Heart right ventricle (tissue), 16 donors: ENCODE data around the gene GSX1. TPM values are rescaled to one million over a fixed set of nuclear protein-coding genes. Genes with fewer than 3 reads are reported as not detected.
A peak's percentile ranks its signal among the peaks of the same experiment; 100 is the strongest.

Experiments
- ATAC-seq, 8 donors: fragments of 200-7000 bp; cut with Tn5 transposase; one replicate each; pipeline ENCODE4 v1.9.1; 2020; ENCODE audit warnings: mild to moderate bottlenecking in 8 of 8, moderate library complexity in 8 of 8, moderate number of reproducible peaks in 1 of 8
- DNase-seq, 2 donors: peaks; one replicate each; pipeline ENCODE4 v3.0.0-alpha.2; 2020
- H3K27ac ChIP-seq, 10 donors: fragments of 200-600 bp; sonication (generic) in 2 of 10; one replicate each; pipeline versions ENCODE4 v1.5.0 to v1.8.0; 2020 to 2022; ENCODE audit warnings: mild to moderate bottlenecking in 3 of 10
- H3K27me3 ChIP-seq, 7 donors: fragments of 200-600 bp; one replicate each; pipeline ENCODE4 v1.8.0; 2021 to 2022; ENCODE audit warnings: mild to moderate bottlenecking in 2 of 7
- H3K36me3 ChIP-seq, 9 donors: fragments of 200-600 bp; sonication (generic) in 1 of 9; one replicate each; pipeline versions ENCODE4 v1.5.0 to v1.8.0; 2020 to 2022; ENCODE audit warnings: mild to moderate bottlenecking in 2 of 9
- H3K4me1 ChIP-seq, 9 donors: fragments of 200-600 bp; sonication (generic) in 1 of 9; one replicate each; pipeline versions ENCODE4 v1.5.0 to v1.8.0; 2020 to 2022; ENCODE audit warnings: mild to moderate bottlenecking in 4 of 9
- H3K4me3 ChIP-seq, 10 donors: fragments of 200-600 bp; sonication (generic) in 2 of 10; one replicate each; pipeline versions ENCODE4 v1.5.0 to v1.8.0; 2020 to 2022; ENCODE audit warnings: mild to moderate bottlenecking in 7 of 10, moderate library complexity in 2 of 10
- H3K9me3 ChIP-seq, 11 donors: fragments of 200-600 bp in 10 of 11; sonication (generic) in 2 of 11; one replicate each; pipeline versions ENCODE4 v1.5.0 to v1.8.0; 2013 to 2022; ENCODE audit warnings: mild to moderate bottlenecking in 2 of 11, control low read depth in 1 of 11, moderate library complexity in 1 of 11
- WGBS, 2 donors: extraction: QIAGEN DNeasy Blood & Tissue Kit; methylation state at CpG; one replicate each; pipeline ENCODE4 v1.1.7; 2013; ENCODE audit warnings: inconsistent platforms in 1 of 2; 5-methylcytosine and 5-hydroxymethylcytosine counted together
- intact Hi-C, 10 donors: fragments of 100-400 bp; cut with DNase I; formaldehyde crosslinking; loops; one replicate each; pipeline versions ENCODE4 v1.11.1 to v1.14.2; 2022
- polyA plus RNA-seq, 2 donors: library from polyadenylated mRNA; stranded (reverse); fragments of 200-250 nt; gene quantifications; one replicate each; pipeline ENCODE4 v1.2.3, GENCODE V29; 2013
- total RNA-seq, 10 donors: library from RNA; stranded (reverse); fragmentation: NEBNext Ultra II Directional in 3 of 10; extraction: Animal tissue kit (Norgen Biotek cat#: 25700) in 3 of 10; gene quantifications; one replicate each; pipeline versions ENCODE4 v1.2.1 to v1.2.4, GENCODE V29; 2021 to 2023
- TF ChIP-seq, protein P1 (sequence below), 9 donors: fragments of 200-600 bp; sonication (generic) in 2 of 9; IDR thresholded peaks; one replicate each; pipeline versions ENCODE4 v1.5.0 to v1.8.0; 2021 to 2022; ENCODE audit warnings: antibody characterized with exemption in 9 of 9, mild to moderate bottlenecking in 5 of 9, moderate library complexity in 1 of 9
- donor health status: Arrhythmogenic right ventricular cardiomyopathy.
- donor health status: ischemic (EF 13 %, LVEDD 7.1; RV severe dilation, severe dysfunction).
- donor health status: healthy with polysubstance abuse.
- donor health status: DM: no; HTN: yes; CAD: no.
- donor health status: DM: no; HTN: no; CAD: no.
- donor health status: ischemic (EF 25% LVEDD 6.9; RV normal size, moderate dysfunction).
- donor health status: ischemic (EF 25% LVEDD 5.7; RV mildly dilated, moderate dysfunction).
- donor health status: healthy.
- donor health status: DM: yes; HTN: yes; CAD: no.
- donor health status: Ischemic cardiomyopathy.
- donor health status: ischemic (EF 35%, LVEDD 5.7; RV mildly dilated, moderate dysfunction).
- donor health status: nonischemic (EF 11% LVEDD 7.7; RV severe dilation, severe dysfunction).
- donor health status: DM: yes; HTN: yes; CAD: no.
- donor health status: PGD.
- donor health status: ischemic (EF 29% LVEDD 5.4; RV normal size, mild dysfunction).
- donor health status: nonischemic (EF 23%, LVEDD 6.1; RV moderate dilation, normal function).

GSX1 gene
- total and polyA plus RNA-seq, 12 donors, result not detected

DNA sequence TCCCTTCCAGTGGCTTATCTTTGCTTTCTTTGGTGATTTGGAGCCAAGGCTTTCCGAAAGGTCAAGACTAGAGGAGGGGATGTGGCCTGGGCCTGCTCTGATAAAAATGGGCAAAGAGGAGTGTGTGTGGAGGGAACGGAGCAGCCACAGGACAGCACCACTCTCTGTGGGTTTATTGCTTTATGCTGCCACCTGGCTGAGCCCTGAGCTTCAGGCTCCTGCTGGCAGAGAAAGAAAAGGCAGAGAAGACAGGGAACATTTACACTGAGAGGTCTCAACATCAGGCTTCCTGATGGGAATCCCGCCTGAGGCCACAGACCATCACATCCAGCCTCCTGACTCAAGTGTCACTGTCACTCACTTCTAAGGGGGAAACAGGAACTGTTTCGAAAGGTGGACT is 9.2 kb upstream of the GSX1 start:
- intact Hi-C loops, result loop anchor here in 6 of 10 donors (2.0 to 10.0 kb wide), 5 partner anchors 116 to 250 kb away; no protein-coding TSS in a partner anchor
- DNase-seq, result no peak
- Histone ChIP-seq H3K4me3 (no peak overlapping the region), H3K27me3 (peaks cover 0 to 79% (median 66%) of the 10 kb centered on the region in 7 donors), H3K9me3 (no peaks in the 10 kb centered on the region), H3K4me1 (no peaks in the 10 kb centered on the region), H3K36me3 (no peaks in the 10 kb centered on the region), H3K27ac (no peak overlapping the region)
- peak in 5 of 8 donors; percentile 52 to 68 (median 58) for ATAC-seq
- TF ChIP-seq, protein P1, sequence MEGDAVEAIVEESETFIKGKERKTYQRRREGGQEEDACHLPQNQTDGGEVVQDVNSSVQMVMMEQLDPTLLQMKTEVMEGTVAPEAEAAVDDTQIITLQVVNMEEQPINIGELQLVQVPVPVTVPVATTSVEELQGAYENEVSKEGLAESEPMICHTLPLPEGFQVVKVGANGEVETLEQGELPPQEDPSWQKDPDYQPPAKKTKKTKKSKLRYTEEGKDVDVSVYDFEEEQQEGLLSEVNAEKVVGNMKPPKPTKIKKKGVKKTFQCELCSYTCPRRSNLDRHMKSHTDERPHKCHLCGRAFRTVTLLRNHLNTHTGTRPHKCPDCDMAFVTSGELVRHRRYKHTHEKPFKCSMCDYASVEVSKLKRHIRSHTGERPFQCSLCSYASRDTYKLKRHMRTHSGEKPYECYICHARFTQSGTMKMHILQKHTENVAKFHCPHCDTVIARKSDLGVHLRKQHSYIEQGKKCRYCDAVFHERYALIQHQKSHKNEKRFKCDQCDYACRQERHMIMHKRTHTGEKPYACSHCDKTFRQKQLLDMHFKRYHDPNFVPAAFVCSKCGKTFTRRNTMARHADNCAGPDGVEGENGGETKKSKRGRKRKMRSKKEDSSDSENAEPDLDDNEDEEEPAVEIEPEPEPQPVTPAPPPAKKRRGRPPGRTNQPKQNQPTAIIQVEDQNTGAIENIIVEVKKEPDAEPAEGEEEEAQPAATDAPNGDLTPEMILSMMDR (IDR thresholded peaks at IDR 0.05), result peak in 8 of 9 donors; percentile 17 to 61 (median 48)
- 23 to 25% methylated on average over 4 of the region's 4 CpGs for WGBS, 2 donors

DNA sequence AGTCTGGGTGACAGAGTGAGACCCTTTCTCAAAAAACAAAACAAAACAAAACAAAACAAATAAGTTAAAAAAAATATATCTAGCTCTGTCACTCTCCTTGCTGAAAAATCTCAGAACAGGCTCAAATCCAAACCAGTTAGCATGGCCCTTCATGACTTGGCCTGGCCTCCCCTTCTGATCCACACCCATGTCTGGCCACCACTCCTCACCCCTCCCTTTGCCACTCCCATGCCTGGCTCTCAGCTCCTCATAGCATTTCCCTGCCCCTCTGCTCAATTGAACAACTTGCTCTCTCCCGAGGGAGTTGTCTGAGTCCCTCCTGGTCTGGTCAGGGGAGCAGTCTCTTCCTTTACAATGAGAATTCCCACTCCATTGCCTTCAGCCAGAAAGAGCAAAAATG is 4.0 kb upstream of the GSX1 start:
- Histone ChIP-seq H3K36me3 (no peaks in the 10 kb centered on the region), H3K4me1 (peaks cover 0 to 39% (median 35%) of the 10 kb centered on the region in 9 donors), H3K27me3 (peaks cover 32 to 95% (median 88%) of the 10 kb centered on the region in 7 donors), H3K9me3 (no peaks in the 10 kb centered on the region), H3K27ac (no peak overlapping the region), H3K4me3 (no peak overlapping the region)
- 31 to 47% methylated on average over 1 of the region's 1 CpG for whole genome bisulfite sequencing, 2 donors
- no peak for ATAC-seq
- DNase-seq, result no peak
- intact Hi-C loops, result loop anchor here in 4 of 10 donors (5.0 to 10.0 kb wide), 3 partner anchors 123 to 411 kb away; no protein-coding TSS in a partner anchor
- TF ChIP-seq, protein P1 (IDR thresholded peaks at IDR 0.05), result no peak

DNA sequence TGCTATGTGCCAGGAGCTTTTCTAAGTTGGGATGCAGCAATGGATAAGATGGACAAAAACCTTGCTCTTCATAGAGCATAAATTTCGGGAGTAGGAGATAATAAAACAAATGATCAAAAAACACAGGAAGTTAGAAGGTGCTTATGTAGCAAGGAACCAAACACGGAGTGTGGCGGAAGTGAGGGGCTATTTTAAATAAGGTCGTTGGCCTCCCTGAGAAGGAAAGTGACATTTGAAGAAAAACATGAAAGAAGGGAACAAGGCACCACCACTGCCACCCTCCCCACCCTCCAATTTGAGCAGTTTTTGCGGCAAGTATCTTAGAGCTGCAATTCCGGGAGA is 3.2 kb upstream of the GSX1 start:
- Histone ChIP-seq H3K27me3 (peaks cover 41 to 96% (median 93%) of the 10 kb centered on the region in 7 donors), H3K4me3 (peak overlapping the region in 2 of 10 donors; percentile 31 to 42), H3K36me3 (no peaks in the 10 kb centered on the region), H3K27ac (no peak overlapping the region), H3K9me3 (no peaks in the 10 kb centered on the region), H3K4me1 (peaks cover 0 to 45% (median 35%) of the 10 kb centered on the region in 9 donors)
- DNase-seq, result no peak
- 11% methylated on average over 6 of the region's 6 CpGs for WGBS, 2 donors
- TF ChIP-seq, protein P1 (IDR thresholded peaks at IDR 0.05), result no peak
- intact Hi-C loops, result loop anchor here in 4 of 10 donors (5.0 to 10.0 kb wide), 3 partner anchors 124 to 412 kb away; no protein-coding TSS in a partner anchor
- ATAC-seq, result no peak

DNA sequence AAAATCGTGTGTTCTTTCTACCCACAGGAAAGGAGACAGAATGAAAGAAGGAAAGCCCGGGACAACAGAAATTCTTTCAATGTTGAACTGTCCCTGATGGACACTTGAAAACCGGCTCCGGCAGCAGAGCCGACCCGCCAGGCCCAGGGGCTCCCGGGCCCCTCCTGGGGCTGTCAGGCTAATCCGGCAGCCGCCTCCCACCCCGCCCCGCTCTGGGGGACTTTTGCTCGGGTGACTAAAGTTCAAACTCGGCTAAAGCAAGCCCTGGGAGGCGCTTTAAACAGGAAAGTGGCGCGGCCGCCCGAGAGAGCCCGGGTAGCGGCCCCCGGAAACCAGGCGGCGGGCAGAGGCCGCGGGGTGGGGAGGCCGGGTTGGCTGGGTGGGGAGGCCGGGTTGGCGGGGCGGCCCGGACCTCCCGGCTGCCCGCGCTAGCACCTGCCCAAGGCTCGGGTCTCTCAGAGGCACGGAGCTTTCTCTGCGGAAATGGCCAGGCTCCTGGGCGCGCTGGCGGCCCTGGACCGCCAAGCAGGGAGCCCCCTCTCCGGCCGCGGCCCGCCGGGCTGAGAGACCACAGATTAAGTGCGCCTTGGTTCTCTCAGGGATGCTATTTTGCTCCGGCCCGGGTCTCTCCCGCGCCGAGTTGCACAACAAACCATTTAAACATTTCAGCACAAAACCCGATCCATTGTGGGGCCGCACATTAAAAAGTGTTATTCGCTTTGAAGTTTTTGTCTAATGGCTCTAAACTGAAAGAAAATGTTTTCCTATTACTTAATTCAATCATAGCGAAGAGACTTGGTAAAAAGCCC is 2.6 kb upstream of the GSX1 start:
- no peak for DNase-seq
- intact Hi-C loops, result loop anchor here in 4 of 10 donors (5.0 to 10.0 kb wide), 3 partner anchors 125 to 412 kb away; no protein-coding TSS in a partner anchor
- TF ChIP-seq, protein P1 (IDR thresholded peaks at IDR 0.05), result no peak
- no peak for ATAC-seq
- H3K4me1 ChIP-seq, result peaks cover 0 to 47% (median 35%) of the 10 kb centered on the region in 9 donors
- H3K4me3 ChIP-seq, result peak overlapping the region in 7 of 10 donors; percentile 7 to 42 (median 25)
- no peaks in the 10 kb centered on the region for H3K36me3 ChIP-seq
- peaks cover 47 to 98% (median 96%) of the 10 kb centered on the region in 7 donors for H3K27me3 ChIP-seq
- WGBS, 2 donors, result 1% methylated on average over 55 of the region's 55 CpGs
- no peaks in the 10 kb centered on the region for H3K9me3 ChIP-seq
- no peak overlapping the region for H3K27ac ChIP-seq
